Adrenal gland (tissue), 5 donors: Measurements from ENCODE around the gene ABL1.

Experiments used
- CTCF ChIP-seq, 6 experiments: fragments of 450-650 bp in 4 of 6; fragments of 200-600 bp in 2 of 6; sonication (generic) in 1 of 6; IDR thresholded peaks; 1 replicate in 5 of 6; 2 replicates in 1 of 6; pipeline versions ENCODE4 v1.5.1 to v1.8.0; 2016 to 2021; ENCODE audit warnings: antibody characterized with exemption in 6 of 6, mild to moderate bottlenecking in 2 of 6, moderate library complexity in 1 of 6
- POLR2A ChIP-seq, 2 donors: fragments of 450-650 bp; IDR thresholded peaks; one replicate each; pipeline ENCODE4 v1.6.1; 2017; ENCODE audit warnings: antibody characterized with exemption in 2 of 2, mild to moderate bottlenecking in 2 of 2, moderate library complexity in 1 of 2
- donor health status: DM: no; HTN: no; CAD: no.

GRCh38 chr9:130922893-130923610, 88.0 kb downstream of the ABL1 start:
- no peak for TF ChIP-seq POLR2A (IDR thresholded peaks at IDR 0.05)
- TF ChIP-seq CTCF (IDR thresholded peaks at IDR 0.05), result no peak
